Dermis blood vessel endothelial cell (primary cell): ENCODE results near the gene ENGASE. TPM values are rescaled to one million over a fixed set of nuclear protein-coding genes. Genes with fewer than 3 reads are reported as not detected.

Experiments used
- DNase-seq: peaks from one replicate; pipeline ENCODE4 v3.0.0; 2010
- total RNA-seq: library from RNA; depleted of rRNA; stranded (reverse); fragments of >200 nt; gene quantifications from 2 replicates; pipeline ENCODE4 v1.2.3, GENCODE V29; 2014

The ENGASE gene
- total RNA-seq, 1 donor from 2014 or later, result 19.6 TPM

- DNase-seq, result no peak
These were observed 20.9 kb downstream of the ENGASE start for GRCh38 chr17:79095345-79096055.

- no peak for DNase-seq
These were observed 21.9 kb downstream of the ENGASE start for GRCh38 chr17:79096477-79096876.

- DNase-seq, result no peak
These were observed 22.8 kb downstream of the ENGASE start for GRCh38 chr17:79097226-79098055.

GRCh38 chr17:79098282-79098867 lies 23.8 kb downstream of the ENGASE start:
- no peak for DNase-seq

GRCh38 chr17:79100405-79100804 lies 25.8 kb downstream of the ENGASE start:
- no peak for DNase-seq

- DNase-seq, result no peak
These were observed 26.6 kb downstream of the ENGASE start for GRCh38 chr17:79101111-79101673.

GRCh38 chr17:79102214-79102613 lies 27.6 kb downstream of the ENGASE start:
- DNase-seq, result no peak

GRCh38 chr17:79104898-79105600 lies 30.4 kb downstream of the ENGASE start:
- no peak for DNase-seq

GRCh38 chr17:79105937-79106336 lies 31.3 kb downstream of the ENGASE start:
- DNase-seq, result no peak

- no peak for DNase-seq
These were observed 32.3 kb downstream of the ENGASE start for GRCh38 chr17:79106958-79107357.

- DNase-seq, result no peak
These were observed 33.0 kb downstream of the ENGASE start for GRCh38 chr17:79107499-79108231.

GRCh38 chr17:79108232-79108850 lies 33.7 kb downstream of the ENGASE start:
- no peak for DNase-seq

- no peak for DNase-seq
These were observed 34.2 kb downstream of the ENGASE start for GRCh38 chr17:79108870-79109269.

GRCh38 chr17:79109584-79109983 lies 35.0 kb downstream of the ENGASE start:
- no peak for DNase-seq

GRCh38 chr17:79111097-79111496 lies 36.5 kb downstream of the ENGASE start:
- no peak for DNase-seq

GRCh38 chr17:79112471-79112870 lies 37.8 kb downstream of the ENGASE start:
- no peak for DNase-seq

- no peak for DNase-seq
These were observed 39.3 kb downstream of the ENGASE start for GRCh38 chr17:79113699-79114457.

- DNase-seq, result no peak
These were observed 40.1 kb downstream of the ENGASE start for GRCh38 chr17:79114458-79115301.

- no peak for DNase-seq
These were observed 40.9 kb downstream of the ENGASE start for GRCh38 chr17:79115487-79115886.
